Gastroesophageal sphincter (tissue), 3 donors: ENCODE measurements around the gene CFAP46.

ENCODE experiments used
- EP300 ChIP-seq: sonication (generic); formaldehyde crosslinking; IDR thresholded peaks from one replicate; pipeline ENCODE4 v1.6.1; 2017; ENCODE audit warnings: antibody characterized with exemption, mild to moderate bottlenecking
- TF ChIP-seq, protein P1 (sequence below), 4 experiments: fragments of 200-600 bp in 2 of 4; fragments of 450-650 bp in 2 of 4; sonication (generic) in 1 of 4; IDR thresholded peaks; one replicate each; pipeline ENCODE4 v1.5.1; 2017 to 2019; ENCODE audit warnings: antibody characterized with exemption in 4 of 4, mild to moderate bottlenecking in 2 of 4, moderate library complexity in 2 of 4

DNA sequence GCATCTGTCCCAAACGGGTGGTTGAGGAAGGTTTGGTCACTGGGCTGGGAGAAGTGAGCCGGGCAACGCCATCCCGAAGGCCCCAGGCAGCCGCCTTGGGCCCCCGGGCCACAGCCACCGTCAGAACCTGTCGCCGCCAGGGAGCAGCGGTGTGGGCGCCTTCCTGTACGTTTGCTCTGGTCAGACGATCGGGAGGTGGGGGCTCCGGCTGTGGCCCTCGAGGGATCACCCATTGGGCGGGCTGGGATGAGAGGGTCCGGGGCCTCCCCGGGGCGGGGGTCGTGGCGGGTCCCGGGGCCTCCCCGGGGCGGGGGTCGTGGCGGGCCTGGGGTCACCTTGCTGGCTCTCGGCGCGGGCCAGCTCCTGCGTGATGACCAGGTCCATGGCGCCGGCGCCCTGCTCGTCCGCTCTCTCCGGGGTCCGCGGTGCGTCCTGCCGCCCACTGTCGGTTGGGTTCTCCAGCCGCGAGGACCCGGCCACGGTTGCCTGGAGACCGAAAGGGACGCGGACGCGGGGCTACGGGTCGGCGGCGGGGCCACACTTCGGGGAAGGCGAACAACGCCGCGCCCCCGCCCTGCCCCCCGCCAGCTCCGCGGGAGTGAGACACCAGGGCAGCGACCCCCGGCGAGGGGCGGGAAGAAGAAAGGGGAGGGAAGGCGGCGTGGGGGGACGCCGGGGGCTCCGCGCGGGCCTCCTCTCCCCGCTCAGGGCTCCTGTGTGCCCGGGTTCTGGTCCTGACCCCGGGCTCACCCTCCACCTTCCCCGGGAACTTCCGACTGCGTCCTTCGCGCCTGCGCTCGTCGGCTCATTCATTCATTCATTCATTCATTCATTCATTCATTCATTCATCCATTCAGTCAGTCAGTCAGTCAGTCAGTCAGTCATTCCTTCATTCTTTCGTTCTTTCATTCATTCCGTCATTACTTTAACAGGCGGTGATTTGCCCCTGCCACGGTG, at the start of gene CFAP46:
- TF ChIP-seq, protein P1, sequence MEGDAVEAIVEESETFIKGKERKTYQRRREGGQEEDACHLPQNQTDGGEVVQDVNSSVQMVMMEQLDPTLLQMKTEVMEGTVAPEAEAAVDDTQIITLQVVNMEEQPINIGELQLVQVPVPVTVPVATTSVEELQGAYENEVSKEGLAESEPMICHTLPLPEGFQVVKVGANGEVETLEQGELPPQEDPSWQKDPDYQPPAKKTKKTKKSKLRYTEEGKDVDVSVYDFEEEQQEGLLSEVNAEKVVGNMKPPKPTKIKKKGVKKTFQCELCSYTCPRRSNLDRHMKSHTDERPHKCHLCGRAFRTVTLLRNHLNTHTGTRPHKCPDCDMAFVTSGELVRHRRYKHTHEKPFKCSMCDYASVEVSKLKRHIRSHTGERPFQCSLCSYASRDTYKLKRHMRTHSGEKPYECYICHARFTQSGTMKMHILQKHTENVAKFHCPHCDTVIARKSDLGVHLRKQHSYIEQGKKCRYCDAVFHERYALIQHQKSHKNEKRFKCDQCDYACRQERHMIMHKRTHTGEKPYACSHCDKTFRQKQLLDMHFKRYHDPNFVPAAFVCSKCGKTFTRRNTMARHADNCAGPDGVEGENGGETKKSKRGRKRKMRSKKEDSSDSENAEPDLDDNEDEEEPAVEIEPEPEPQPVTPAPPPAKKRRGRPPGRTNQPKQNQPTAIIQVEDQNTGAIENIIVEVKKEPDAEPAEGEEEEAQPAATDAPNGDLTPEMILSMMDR (IDR thresholded peaks at IDR 0.05): no peak
- TF ChIP-seq EP300: no peak
